ENCODE data around the gene UGP2. TPM values are rescaled to one million over a fixed set of nuclear protein-coding genes. Genes with fewer than 3 reads are reported as not detected.

The UGP2 gene
- total and polyA plus RNA-seq, 2 donors (not counting 3 experiments of a cell fraction or from before 2014, with no cell fraction given): 14.2 to 57.7 TPM

GRCh38 chr2:63866009-63866709, 24.5 kb downstream of the UGP2 start:
- no peak overlapping the region for H3K4me3 ChIP-seq (replicated peaks in 1 of 3; ENCODE audit: insufficient read depth in 1 of 3, low read depth in 1 of 3, low read length in 3 of 3)
- POLR2A ChIA-PET: interaction anchor here (0.6 kb wide), 1 partner anchor 160 kb away, joined by 4 read pairs; no protein-coding TSS in a partner anchor
- intact Hi-C loops (cut with micrococcal nuclease): no loop called here

More at GRCh38 chr2:63866009-63866709, 24.5 kb downstream of the UGP2 start:
- TF ChIP-seq JUN (IDR thresholded peaks at IDR 0.05; ENCODE audit: borderline replicate concordance, insufficient read depth, insufficient read length, low read depth): no peak
- TF ChIP-seq, protein P1, sequence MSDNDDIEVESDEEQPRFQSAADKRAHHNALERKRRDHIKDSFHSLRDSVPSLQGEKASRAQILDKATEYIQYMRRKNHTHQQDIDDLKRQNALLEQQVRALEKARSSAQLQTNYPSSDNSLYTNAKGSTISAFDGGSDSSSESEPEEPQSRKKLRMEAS (IDR thresholded peaks at IDR 0.05; ENCODE audit: insufficient read depth, insufficient read length): no peak
- TF ChIP-seq, protein P2, sequence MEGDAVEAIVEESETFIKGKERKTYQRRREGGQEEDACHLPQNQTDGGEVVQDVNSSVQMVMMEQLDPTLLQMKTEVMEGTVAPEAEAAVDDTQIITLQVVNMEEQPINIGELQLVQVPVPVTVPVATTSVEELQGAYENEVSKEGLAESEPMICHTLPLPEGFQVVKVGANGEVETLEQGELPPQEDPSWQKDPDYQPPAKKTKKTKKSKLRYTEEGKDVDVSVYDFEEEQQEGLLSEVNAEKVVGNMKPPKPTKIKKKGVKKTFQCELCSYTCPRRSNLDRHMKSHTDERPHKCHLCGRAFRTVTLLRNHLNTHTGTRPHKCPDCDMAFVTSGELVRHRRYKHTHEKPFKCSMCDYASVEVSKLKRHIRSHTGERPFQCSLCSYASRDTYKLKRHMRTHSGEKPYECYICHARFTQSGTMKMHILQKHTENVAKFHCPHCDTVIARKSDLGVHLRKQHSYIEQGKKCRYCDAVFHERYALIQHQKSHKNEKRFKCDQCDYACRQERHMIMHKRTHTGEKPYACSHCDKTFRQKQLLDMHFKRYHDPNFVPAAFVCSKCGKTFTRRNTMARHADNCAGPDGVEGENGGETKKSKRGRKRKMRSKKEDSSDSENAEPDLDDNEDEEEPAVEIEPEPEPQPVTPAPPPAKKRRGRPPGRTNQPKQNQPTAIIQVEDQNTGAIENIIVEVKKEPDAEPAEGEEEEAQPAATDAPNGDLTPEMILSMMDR (IDR thresholded peaks at IDR 0.05; ENCODE audit: extremely low read depth in 1 of 2, insufficient read depth in 1 of 2, low read depth in 1 of 2, low read length in 2 of 2): no peak
- no peak for TF ChIP-seq MYC (IDR thresholded peaks at IDR 0.05; ENCODE audit: low read depth, low read length)
- TF ChIP-seq EZH2 (IDR thresholded peaks at IDR 0.05; ENCODE audit: borderline replicate concordance, low read depth, low read length, severe bottlenecking): no peak
- no peak for TF ChIP-seq FOS (IDR thresholded peaks at IDR 0.05; ENCODE audit: borderline replicate concordance, insufficient read depth, low read length)
- no peak for TF ChIP-seq POLR2AphosphoS5 (IDR thresholded peaks at IDR 0.05; ENCODE audit: insufficient read depth, low read depth, low read length)
- no peak for TF ChIP-seq POLR2A (IDR thresholded peaks at IDR 0.05; ENCODE audit: low read depth, low read length)
- no peak for TF ChIP-seq GATA2 (IDR thresholded peaks at IDR 0.05; ENCODE audit: insufficient read depth, insufficient read length, low read depth, low read length)
- H3K9me3 ChIP-seq (replicated peaks; ENCODE audit: control insufficient read depth, insufficient read depth, low read length): no peaks in the 10 kb centered on the region
- no peak overlapping the region for H3K9ac ChIP-seq (replicated peaks; ENCODE audit: extremely low read depth, insufficient read depth, low read length)
- H3K27me3 ChIP-seq (ENCODE audit: control insufficient read depth in 2 of 2, insufficient read depth in 2 of 2, low read length in 2 of 2): no peaks in the 10 kb centered on the region
- no peaks in the 10 kb centered on the region for H3K9me1 ChIP-seq (replicated peaks; ENCODE audit: control insufficient read depth, extremely low read depth, insufficient read depth, low read length)
- peaks cover 3% of the 10 kb centered on the region for H3K79me2 ChIP-seq (ENCODE audit: control insufficient read depth, insufficient read depth, low read length)
- no peaks in the 10 kb centered on the region for H4K20me1 ChIP-seq (replicated peaks; ENCODE audit: control insufficient read depth, extremely low read depth, insufficient read depth, low read length)
- CTCF ChIA-PET: interaction anchor here (0.8 to 3.4 kb wide), 4 partner anchors 8 to 174 kb away, joined by 3 to 18 read pairs (median 4); partner anchors contain the start of gene UGP2
- H3K4me2 ChIP-seq (ENCODE audit: insufficient read depth, low read length): no peak overlapping the region
- DNase-seq (ENCODE audit: low read depth, low spot score) (no peak), FAIRE-seq (no peak)
- no peaks in the 10 kb centered on the region for H3K4me1 ChIP-seq (ENCODE audit: control insufficient read depth, extremely low read depth, insufficient read depth, low read length)
- no TSS peak for BruUV-seq (replicated peaks)
- dilution Hi-C loops (cut with MboI; ENCODE audit: extremely low pct_ligation_motif_present, low sequenced_read_pairs): no loop called here
- peaks cover 0 to 4% of the 10 kb centered on the region in 2 experiments for H3K36me3 ChIP-seq (ENCODE audit: control insufficient read depth in 2 of 2, extremely low read depth in 1 of 2, insufficient read depth in 2 of 2, low read length in 2 of 2)
- no peak overlapping the region for H3K27ac ChIP-seq (ENCODE audit: insufficient read depth, low read depth, low read length)
- no peak overlapping the region for H2AFZ ChIP-seq (ENCODE audit: low read depth, low read length)
